ENCODE measurements around the gene ERN2.
"Not testable (repeated sequence)": the region's sequence is repeated elsewhere in the genome, so short reads cannot be mapped to it uniquely, and the experiment has no call there.

Gene ERN2

DNA sequence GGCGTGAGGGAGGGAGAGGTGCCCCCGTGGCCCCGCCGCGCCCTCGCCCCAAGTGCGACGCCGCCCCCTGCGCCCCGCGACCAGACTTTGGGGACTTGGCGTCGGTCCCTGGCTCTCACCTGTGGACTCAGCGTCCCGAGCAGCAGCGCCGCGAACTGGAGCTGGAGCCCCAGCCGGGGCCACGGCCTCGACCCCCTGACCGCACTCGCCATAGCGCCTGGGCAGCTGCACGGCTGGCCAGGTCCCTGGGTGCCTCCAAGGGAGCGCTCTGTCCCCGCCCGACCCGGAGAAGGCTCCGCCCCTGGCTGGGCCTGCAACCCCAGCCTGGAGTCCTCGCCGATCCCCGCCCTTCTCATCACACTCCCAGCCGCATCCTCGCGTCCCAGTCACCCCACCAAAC is at the start of gene ERN2:
TSS of gene ERN2 (minus strand) at position 247 of the 400 bp plus-strand sequence. CDS start at position 212, 35 bp downstream.
- no peak for ATAC-seq
- no peak within 1 kb of the TSS for H3K4me3 Mint-ChIP-seq

DNA sequence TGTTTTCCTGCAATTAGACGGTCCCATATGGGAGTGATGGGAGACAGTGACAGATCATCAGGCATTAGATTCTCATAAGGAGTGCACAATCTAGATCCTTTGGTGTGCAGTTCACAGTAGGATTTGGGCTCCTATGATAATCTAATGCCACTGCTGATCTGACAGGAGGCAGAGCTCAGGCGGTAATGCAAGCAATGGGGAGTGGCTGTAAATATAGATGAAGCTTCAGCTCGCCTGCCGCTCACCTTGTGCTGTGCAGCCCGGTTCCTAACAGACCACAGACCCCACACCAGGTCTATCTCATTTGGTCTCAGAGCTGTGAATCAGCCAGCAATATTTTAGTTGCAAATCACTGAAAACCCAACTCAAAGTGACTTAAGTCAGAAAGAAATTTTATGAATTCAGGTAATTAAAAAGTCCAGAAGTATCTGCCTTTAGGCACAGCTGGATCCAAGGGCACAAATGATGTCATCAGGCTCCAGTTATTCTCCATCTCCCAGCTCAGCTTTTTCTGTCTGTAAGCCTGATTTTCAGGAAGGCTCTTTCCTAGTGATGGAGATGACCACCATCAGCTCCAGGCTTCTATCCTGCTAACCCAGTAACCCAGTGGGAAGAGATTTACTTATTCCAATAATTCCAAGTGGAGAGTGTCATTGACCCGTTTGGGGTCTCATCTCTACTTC is 45.1 kb upstream of the ERN2 start:
- no peak overlapping the region for H3K27ac Mint-ChIP-seq
- no peak overlapping the region for H3K4me3 Mint-ChIP-seq
- no peaks in the 10 kb centered on the region for H3K9me3 Mint-ChIP-seq
- peaks cover 52% of the 10 kb centered on the region for H3K27me3 Mint-ChIP-seq
- no peaks in the 10 kb centered on the region for H3K4me1 Mint-ChIP-seq
- no peaks in the 10 kb centered on the region for H3K36me3 Mint-ChIP-seq (ENCODE audit: low read depth)
- DNase-seq (no peak), ATAC-seq (no peak)

More for the DNA sequence above, at the start of gene ERN2:
- Mint-ChIP-seq H3K36me3 (ENCODE audit: low read depth) (peaks cover 2% of the 10 kb centered on the region), H3K4me1 (no peaks in the 10 kb centered on the region), H3K27me3 (peaks cover 52% of the 10 kb centered on the region), H3K27ac (no peak within 1 kb of the TSS), H3K9me3 (peaks cover 12% of the 10 kb centered on the region)
- DNase-seq: no peak

DNA sequence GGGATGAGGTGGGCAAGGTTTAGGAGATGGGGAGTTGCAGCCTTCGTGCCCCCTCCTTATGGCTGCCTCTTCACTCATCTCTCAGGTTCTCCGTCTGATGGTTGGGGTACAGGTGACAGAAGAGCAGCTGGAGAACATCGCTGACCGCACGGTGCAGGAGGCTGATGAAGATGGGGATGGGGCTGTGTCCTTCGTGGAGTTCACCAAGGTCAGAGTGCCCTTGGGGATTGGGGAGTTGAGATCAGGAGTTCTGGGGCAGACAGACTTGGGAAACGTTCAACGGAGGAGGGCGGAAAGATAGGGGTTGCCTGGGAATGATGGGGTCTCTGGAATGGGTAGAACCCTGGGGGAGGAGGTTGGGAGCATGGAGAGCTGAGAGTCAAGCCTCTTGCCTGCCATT is 44.1 kb upstream of the ERN2 start:
- Mint-ChIP-seq H3K27ac (no peak overlapping the region), H3K4me3 (no peak overlapping the region), H3K4me1 (no peaks in the 10 kb centered on the region), H3K27me3 (peaks cover 55% of the 10 kb centered on the region), H3K36me3 (ENCODE audit: low read depth) (no peaks in the 10 kb centered on the region), H3K9me3 (no peaks in the 10 kb centered on the region)
- no peak for ATAC-seq
- DNase-seq: no peak

DNA sequence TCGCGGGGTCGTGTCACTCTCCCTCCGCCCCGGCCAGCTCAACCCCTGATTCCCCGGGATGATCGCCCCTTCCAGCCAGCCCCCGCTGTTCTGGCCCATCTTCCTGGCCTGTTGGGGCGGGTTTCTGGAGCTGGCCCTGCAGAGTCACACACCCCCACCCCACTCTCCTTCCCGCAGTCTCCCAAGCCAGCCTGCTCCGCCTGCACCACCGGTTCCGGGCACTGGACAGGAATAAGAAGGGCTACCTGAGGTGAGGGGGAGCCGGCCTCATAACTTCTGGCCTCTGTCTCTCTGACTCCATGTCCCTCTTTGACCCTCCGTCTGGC is 42.4 kb upstream of the ERN2 start:
- Mint-ChIP-seq H3K4me3 (no peak overlapping the region), H3K9me3 (no peaks in the 10 kb centered on the region), H3K4me1 (no peaks in the 10 kb centered on the region), H3K27me3 (peaks cover 57% of the 10 kb centered on the region), H3K27ac (no peak overlapping the region), H3K36me3 (ENCODE audit: low read depth) (no peaks in the 10 kb centered on the region)
- DNase-seq (no peak), ATAC-seq (no peak)

DNA sequence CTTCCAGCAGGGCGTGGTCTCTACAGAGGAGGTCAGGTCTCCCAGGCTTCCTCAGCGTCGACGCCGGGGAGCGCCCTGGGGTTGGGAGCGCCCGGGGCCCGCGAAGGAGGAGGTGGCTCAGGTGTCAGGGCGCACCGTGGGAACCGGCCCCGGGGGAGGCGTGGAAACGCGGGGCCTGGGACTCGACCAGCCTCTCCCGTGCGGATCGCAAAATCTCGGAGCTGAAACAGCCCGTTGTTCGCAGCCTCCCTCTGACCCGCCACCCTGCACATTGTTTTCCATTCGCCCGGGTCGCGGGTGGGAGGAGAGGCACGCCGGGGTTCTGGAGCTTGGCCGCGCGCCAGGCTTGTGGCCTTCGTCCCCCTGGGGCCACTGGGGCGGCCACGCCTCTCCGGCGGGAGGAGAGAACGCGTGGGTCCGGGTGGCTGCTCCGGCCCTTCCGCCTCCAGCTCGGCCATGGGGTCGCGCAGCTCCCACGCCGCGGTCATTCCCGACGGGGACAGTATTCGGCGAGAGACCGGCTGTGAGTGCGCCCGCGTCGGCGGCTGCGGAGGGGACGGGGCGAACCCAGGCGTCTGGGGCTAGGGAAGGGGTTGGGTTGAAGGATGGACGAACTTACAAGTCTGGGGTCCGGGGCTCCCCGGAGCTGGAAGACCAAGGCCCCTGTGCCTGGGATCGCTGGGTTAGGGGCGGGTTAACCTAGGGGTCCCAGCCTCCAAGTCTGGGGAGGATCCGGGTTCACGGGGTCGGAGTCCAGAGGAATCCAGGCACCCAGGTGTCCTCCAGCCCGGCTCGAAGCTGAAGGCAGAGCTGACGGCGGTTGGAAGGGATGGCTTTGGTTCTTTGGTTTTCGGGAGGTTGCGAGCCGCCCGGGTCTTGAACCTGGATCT is 41.8 kb upstream of the ERN2 start, which contains the start of gene CHP2:
TSS of gene CHP2 (plus strand) at position 433 of the 890 bp plus-strand sequence. CDS start at position 457, 24 bp downstream.
- Mint-ChIP-seq H3K4me3 (no peak within 1 kb of the TSS), H3K36me3 (ENCODE audit: low read depth) (no peaks in the 10 kb centered on the region), H3K27ac (no peak within 1 kb of the TSS), H3K9me3 (no peaks in the 10 kb centered on the region), H3K4me1 (no peaks in the 10 kb centered on the region), H3K27me3 (peaks cover 60% of the 10 kb centered on the region)
- ATAC-seq: no peak
- no peak for DNase-seq

DNA sequence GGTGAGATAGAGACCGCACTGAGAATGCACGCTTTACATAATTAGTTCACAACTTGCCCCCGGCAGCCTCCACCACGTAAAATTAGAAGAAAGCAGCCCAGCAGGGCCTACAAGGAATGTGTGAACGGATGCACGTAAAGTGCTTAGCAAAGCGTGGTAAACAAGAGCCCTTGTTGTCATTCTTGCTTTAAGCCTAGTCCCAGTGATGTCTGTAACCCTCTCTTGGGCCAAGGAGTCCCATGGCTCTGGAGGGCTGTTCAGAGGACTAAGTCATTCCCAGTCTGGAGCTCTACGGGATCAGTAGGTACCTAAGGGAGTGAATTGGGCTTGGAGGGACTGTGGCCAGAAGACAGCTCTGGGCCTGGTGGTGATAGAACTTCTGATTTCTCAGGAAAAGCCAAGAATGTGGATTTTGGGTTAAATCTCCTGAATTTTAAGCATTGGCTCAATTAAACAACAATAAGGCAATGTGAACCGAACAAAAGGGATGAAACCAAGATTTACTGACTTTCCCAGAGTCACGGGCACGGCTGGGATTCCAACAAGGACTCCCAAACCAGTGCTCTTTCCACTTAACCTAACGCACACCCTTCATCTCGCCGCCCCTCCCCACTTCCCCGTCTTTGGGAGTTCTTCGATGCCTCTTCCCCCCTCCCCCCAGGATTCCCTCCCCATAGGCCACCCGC is 41.0 kb upstream of the ERN2 start:
- H3K27me3 Mint-ChIP-seq: peaks cover 64% of the 10 kb centered on the region
- ATAC-seq: no peak
- no peak for DNase-seq
- no peak overlapping the region for H3K27ac Mint-ChIP-seq
- H3K9me3 Mint-ChIP-seq: no peaks in the 10 kb centered on the region
- no peak overlapping the region for H3K4me3 Mint-ChIP-seq
- no peaks in the 10 kb centered on the region for H3K4me1 Mint-ChIP-seq
- no peaks in the 10 kb centered on the region for H3K36me3 Mint-ChIP-seq (ENCODE audit: low read depth)

DNA sequence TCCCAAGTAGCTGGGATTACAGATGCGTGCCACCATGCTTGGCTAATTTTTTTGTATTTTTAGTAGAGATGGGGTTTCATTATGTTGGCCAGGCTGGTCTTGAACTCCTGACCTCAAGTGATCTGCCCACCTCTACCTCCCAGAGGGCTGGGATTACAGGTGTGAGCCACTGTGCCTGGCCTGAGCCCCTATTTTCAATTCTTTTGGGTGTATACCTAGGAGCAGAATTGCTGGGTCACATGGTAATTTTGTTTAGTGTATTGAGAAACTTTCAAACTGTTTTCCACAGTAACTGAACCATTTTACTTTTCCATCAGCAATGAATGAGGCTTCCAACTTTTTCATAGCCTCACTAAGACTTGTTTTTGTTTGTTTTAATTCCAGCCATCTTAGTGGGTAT is 38.0 kb upstream of the ERN2 start:
- not testable (repeated sequence) for H3K27ac Mint-ChIP-seq; H3K4me3 Mint-ChIP-seq; H3K4me1 Mint-ChIP-seq; H3K36me3 Mint-ChIP-seq (ENCODE audit: low read depth); H3K9me3 Mint-ChIP-seq; ATAC-seq; DNase-seq
- peaks cover 52% of the 10 kb centered on the region for H3K27me3 Mint-ChIP-seq

DNA sequence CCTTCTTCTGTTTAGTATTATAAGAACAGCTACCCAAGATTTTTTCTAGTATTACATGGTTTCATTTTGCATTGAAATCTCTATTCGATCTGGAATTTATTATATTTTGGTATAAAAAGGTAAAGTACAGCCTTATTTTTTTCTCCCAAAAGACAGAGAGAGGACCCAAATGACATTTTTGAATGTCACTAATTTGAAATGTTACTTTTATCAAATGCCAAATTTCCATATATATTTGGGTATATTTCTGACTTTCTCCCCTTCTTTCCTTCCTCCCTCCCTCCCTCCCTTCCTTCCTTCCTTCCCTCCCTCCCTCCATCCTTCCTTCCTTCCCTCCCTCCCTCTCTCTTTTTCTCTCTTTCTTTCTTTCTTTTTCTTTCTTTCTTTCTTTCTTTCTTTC is 35.6 kb upstream of the ERN2 start:
- H3K4me1 Mint-ChIP-seq: no peaks in the 10 kb centered on the region
- no peak for DNase-seq
- peaks cover 40% of the 10 kb centered on the region for H3K27me3 Mint-ChIP-seq
- H3K4me3 Mint-ChIP-seq: no peak overlapping the region
- no peak for ATAC-seq
- H3K36me3 Mint-ChIP-seq (ENCODE audit: low read depth): no peaks in the 10 kb centered on the region
- no peak overlapping the region for H3K27ac Mint-ChIP-seq
- H3K9me3 Mint-ChIP-seq: peaks cover 6% of the 10 kb centered on the region

DNA sequence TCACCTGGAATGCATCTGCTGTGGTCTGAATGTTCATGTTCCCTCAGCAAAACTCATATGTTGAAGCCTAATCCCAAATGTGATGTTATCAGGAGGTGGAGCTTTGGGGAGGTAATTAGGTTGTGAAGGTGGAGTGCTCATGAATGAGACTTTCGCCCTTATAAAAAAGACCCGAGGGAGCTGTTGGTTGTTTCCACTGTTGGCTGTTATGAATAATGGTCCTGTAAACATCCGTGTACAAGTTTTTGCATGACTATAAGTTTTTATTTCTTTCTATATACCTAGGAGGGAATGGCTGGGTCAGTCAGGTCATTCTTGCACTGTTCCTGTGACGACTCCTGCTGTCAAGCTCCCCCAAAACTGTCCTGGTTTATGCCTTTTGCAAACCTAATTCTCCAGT is 32.2 kb upstream of the ERN2 start:
- Mint-ChIP-seq H3K36me3 (ENCODE audit: low read depth) (no peaks in the 10 kb centered on the region), H3K4me3 (no peak overlapping the region), H3K27me3 (peaks cover 38% of the 10 kb centered on the region), H3K9me3 (peaks cover 6% of the 10 kb centered on the region), H3K4me1 (no peaks in the 10 kb centered on the region), H3K27ac (no peak overlapping the region)
- DNase-seq (no peak), ATAC-seq (no peak)

DNA sequence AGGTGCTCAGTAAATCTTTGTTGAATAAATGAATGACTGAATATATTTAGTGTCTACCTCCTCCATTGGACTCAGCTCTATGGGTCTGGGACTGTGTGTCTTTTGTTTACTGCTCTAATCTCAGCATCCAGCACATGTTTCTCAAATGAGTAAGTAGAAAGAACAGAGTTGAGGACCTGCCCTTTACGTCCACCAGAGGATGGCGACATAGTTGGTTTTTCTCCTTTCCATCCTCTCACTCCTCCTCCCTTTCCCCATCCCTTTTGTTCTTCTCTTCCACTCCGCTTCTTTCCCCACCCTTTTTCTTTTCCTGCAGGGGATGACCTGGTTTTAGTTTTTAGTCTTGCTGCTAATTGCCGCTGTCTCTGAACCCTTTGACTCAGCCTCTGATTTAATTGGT is 29.7 kb upstream of the ERN2 start:
- Mint-ChIP-seq H3K4me1 (no peaks in the 10 kb centered on the region), H3K9me3 (peaks cover 6% of the 10 kb centered on the region), H3K27me3 (peaks cover 24% of the 10 kb centered on the region), H3K4me3 (no peak overlapping the region), H3K27ac (no peak overlapping the region), H3K36me3 (ENCODE audit: low read depth) (no peaks in the 10 kb centered on the region)
- ATAC-seq: no peak
- DNase-seq: no peak

DNA sequence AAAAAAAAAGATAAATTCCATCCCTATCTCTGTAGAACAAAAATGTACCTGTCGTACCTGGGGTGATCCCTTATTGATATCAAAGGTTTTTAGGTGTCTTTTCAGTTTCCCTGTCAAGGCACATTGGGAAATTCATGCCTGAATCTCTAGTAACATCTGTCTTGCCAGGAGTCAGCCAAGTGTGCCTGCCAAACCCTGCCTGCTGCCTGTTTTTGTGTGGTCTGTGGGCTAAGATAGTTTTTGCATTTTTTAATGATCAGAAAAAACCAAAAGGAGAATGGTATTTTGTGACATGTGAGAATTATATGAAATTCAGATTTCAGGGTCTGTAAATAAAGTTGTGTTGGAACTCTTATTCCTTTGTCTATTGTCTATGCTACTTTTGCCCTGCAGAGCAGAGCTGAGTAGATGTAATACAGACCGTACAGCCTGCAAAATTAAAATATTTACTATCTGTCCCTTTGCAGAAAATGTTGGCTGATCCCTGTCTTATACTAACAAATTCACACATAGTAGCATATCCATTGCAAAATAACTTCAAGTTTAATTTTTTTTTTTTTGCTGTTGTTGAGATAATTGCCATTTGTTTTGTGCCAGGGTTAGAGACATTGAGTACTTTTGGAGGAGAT is 28.8 kb upstream of the ERN2 start:
- Mint-ChIP-seq H3K9me3 (peaks cover 6% of the 10 kb centered on the region), H3K27ac (no peak overlapping the region), H3K4me3 (no peak overlapping the region), H3K36me3 (ENCODE audit: low read depth) (no peaks in the 10 kb centered on the region), H3K4me1 (no peaks in the 10 kb centered on the region), H3K27me3 (peaks cover 25% of the 10 kb centered on the region)
- no peak for ATAC-seq
- no peak for DNase-seq

DNA sequence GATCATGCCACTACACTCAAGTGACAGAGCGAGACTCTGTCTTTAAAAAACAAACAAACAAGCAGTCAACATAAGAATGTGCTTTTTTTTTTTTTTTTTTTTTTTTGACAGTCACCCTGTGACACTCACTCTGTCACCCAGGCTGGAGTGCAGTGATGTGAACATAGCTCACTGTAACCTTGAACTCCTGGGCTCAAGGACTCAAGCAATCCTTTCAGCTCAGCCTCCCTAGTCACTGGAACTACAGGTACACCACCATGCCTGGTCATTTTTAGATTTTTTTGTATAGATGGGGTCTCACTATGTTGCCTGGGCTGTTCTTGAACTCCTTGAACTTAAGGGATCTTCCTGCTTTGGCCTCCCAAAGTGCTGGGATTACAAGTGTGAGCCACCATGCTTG is 26.5 kb upstream of the ERN2 start:
- Mint-ChIP-seq H3K9me3 (no peaks in the 10 kb centered on the region), H3K4me1 (peaks cover 7% of the 10 kb centered on the region), H3K27me3 (peaks cover 16% of the 10 kb centered on the region), H3K27ac (no peak overlapping the region), H3K36me3 (ENCODE audit: low read depth) (no peaks in the 10 kb centered on the region), H3K4me3 (no peak overlapping the region)
- no peak for ATAC-seq
- no peak for DNase-seq

DNA sequence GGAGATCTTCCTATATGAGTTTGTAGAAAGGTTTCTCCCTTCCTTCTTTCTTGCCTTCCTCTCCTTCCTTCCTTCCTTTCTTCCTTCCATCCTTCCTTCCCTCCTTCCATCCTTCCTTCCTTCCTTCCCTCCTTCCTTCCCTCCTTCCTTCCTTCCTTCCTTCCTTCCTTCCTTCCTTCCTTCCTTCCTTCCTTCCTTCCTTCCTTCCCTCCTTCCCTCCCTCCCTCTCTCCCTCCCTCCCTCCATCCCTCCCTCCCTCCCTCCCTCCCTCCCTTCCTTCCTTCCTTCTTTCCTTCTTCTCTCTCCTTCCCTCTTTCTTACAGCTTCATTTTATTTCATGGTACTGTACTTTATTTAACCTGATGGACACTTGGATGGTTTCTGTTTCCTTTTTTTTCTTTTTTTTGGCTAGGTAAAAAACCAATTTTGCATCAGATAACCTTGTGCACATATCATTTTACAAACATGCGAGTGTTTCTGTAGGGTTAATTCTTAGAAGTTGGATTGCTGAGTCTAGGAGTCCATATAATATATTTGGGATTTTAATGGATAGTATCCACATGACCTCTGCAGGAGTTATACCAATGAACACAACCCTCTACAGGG is 24.5 kb upstream of the ERN2 start:
- H3K4me3 Mint-ChIP-seq; H3K4me1 Mint-ChIP-seq; ATAC-seq; DNase-seq; H3K9me3 Mint-ChIP-seq; H3K36me3 Mint-ChIP-seq (ENCODE audit: low read depth); H3K27ac Mint-ChIP-seq: not testable (repeated sequence)
- H3K27me3 Mint-ChIP-seq: peaks cover 14% of the 10 kb centered on the region

DNA sequence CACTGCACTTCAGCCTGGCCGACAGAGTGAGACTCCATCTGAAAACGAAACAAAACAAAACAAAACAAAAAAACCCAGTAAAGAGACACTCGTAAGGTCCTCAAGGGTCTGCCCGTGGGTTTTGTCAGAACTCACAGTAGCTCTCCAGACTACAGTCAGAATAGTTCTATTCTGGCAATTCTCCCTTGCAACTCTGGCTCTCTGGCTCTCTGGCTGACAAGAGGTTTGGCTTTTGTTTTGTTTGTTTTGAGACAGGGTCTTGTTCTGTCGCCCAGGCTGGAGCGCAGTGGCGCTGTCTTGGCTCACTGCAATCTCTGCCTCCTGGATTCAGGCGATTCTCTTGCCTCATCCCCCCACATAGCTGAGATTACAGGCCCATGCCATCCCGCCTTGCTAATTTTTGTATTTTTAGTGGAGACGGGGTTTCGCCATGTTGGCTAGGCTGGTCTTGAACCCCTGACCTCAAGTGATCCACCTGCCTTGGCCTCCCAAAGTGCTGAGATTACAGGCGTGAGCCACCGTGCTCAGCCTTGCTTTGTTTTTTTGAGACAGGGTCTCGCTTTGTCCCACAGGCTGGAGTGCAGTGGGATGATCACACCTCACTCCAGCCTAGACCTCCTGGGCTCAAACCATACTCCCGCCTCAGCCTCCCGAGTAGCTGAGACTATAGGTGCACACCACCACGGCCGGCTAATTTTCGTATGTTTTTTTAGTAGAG is 21.3 kb upstream of the ERN2 start:
- peaks cover 12% of the 10 kb centered on the region for H3K27me3 Mint-ChIP-seq
- H3K9me3 Mint-ChIP-seq: no peaks in the 10 kb centered on the region
- no peak overlapping the region for H3K27ac Mint-ChIP-seq
- no peak overlapping the region for H3K4me3 Mint-ChIP-seq
- peaks cover 7% of the 10 kb centered on the region for H3K4me1 Mint-ChIP-seq
- H3K36me3 Mint-ChIP-seq (ENCODE audit: low read depth): no peaks in the 10 kb centered on the region
- DNase-seq: no peak
- no peak for ATAC-seq
